Small intestine (tissue), 7 donors: Measurements from ENCODE around the gene CNOT10. TPM values are rescaled to one million over a fixed set of nuclear protein-coding genes. Genes with fewer than 3 reads are reported as not detected.

Experiments used
- DNase-seq, 2 donors: peaks; one replicate each; pipeline versions ENCODE4 v3.0.0 to v3.0.0-alpha.2; 2013
- FAIRE-seq: peaks from 2 replicates; lab custom pipeline; 2012; peaks lifted over from hg19 to GRCh38; lab: Jason Lieb, UNC
- H3K27ac ChIP-seq, 3 donors: one replicate each; pipeline ENCODE4 v1.5.1; 2013; ENCODE audit warnings: low read length in 2 of 3, mild to moderate bottlenecking in 2 of 3, control low read depth in 1 of 3, inconsistent platforms in 1 of 3, low read depth in 1 of 3, moderate library complexity in 1 of 3
- H3K27me3 ChIP-seq, 3 donors: one replicate each; pipeline ENCODE4 v1.6.1; 2013; ENCODE audit warnings: low read length in 3 of 3, inconsistent platforms in 1 of 3; ENCODE audit not compliant: control insufficient read depth in 3 of 3, insufficient read depth in 3 of 3
- H3K36me3 ChIP-seq, 3 donors: one replicate each; pipeline ENCODE4 v1.6.1; 2013; ENCODE audit warnings: low read length in 3 of 3, inconsistent platforms in 1 of 3, low read depth in 1 of 3, mild to moderate bottlenecking in 1 of 3, moderate library complexity in 1 of 3; ENCODE audit not compliant: control insufficient read depth in 3 of 3, insufficient read depth in 2 of 3
- H3K4me1 ChIP-seq, 3 donors: one replicate each; pipeline ENCODE4 v1.6.1; 2013; ENCODE audit warnings: low read length in 2 of 3, inconsistent platforms in 1 of 3, low read depth in 1 of 3, mild to moderate bottlenecking in 1 of 3, moderate library complexity in 1 of 3; ENCODE audit not compliant: control insufficient read depth in 3 of 3, insufficient read depth in 2 of 3
- H3K4me3 ChIP-seq, 3 donors: one replicate each; pipeline ENCODE4 v1.5.1; 2013; ENCODE audit warnings: low read length in 3 of 3, control low read depth in 1 of 3, inconsistent platforms in 1 of 3, low read depth in 1 of 3, mild to moderate bottlenecking in 1 of 3, moderate library complexity in 1 of 3
- H3K9me3 ChIP-seq, 2 donors: one replicate each; pipeline ENCODE4 v1.6.1; 2013; ENCODE audit warnings: low read depth in 1 of 2, low read length in 1 of 2; ENCODE audit not compliant: control insufficient read depth in 2 of 2, insufficient read depth in 1 of 2
- WGBS, 3 donors: extraction: QIAGEN DNeasy Blood & Tissue Kit; methylation state at CpG; one replicate each; pipeline ENCODE4 v1.1.7; 2013; 5-methylcytosine and 5-hydroxymethylcytosine counted together
- polyA plus RNA-seq, 4 donors: library from polyadenylated mRNA; stranded (reverse) in 3 of 4; unstranded in 1 of 4; fragments of 200-250 nt in 3 of 4; fragments of 120-200 nt in 1 of 4; gene quantifications; one replicate each; pipeline versions ENCODE4 v1.2.1 to v1.2.3, GENCODE V29; 2013
- donor health status: healthy with polysubstance abuse.
- donor health status: control.
- donor health status: control.
- donor health status: Bipolar disorder and iron deficiency.
- donor health status: healthy.

Gene CNOT10
- polyA plus RNA-seq, 4 donors: 12.7 to 35.0 (median 15.7) TPM

DNA sequence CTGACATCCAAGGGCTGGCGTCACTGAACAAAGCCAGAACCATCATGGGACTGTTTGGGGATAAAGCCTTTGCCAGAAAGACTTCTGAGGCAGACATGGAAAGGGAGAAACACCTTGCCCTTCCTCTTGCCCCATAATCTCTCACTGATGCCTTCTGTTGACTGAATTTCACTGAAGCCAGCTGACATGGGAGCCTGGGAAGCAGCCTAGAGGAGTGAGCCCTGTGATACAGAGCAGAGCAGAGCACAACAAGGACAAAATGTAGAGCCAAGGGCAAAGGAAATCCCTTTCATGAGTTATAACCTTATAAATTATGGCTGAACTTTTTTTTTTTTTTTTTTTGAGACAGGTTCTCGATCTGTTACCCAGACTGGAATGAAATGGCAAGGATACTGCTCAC is 9.8 kb upstream of the CNOT10 start:
- Histone ChIP-seq H3K9me3 (no peaks in the 10 kb centered on the region), H3K4me3 (no peak overlapping the region), H3K4me1 (no peaks in the 10 kb centered on the region), H3K36me3 (no peaks in the 10 kb centered on the region), H3K27ac (no peak overlapping the region), H3K27me3 (no peaks in the 10 kb centered on the region)
- DNase-seq (no peak), FAIRE-seq (no peak)
- 84 to 95% (median 86%) methylated on average over 2 of the region's 2 CpGs for WGBS, 3 donors

DNA sequence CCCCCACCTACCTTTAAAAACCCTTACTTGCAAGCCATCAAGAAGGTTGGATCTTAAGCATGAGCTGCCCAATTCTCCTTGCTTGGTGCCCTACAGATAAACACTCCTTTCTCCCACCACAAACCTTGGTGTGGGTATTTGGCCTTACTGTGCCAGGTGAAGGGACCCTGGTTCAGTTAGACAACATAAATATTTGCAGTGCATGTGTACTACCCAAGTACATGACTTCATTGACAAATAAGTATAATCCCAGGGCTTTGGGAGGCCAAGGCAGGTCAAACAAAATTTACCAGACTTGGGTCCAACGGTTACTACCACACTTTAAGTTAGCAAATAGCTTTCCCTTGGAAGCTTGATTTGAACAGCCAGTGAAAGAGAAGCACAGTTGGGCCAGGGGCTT is 9.3 kb upstream of the CNOT10 start:
- DNase-seq (no peak), FAIRE-seq (no peak)
- H3K27ac ChIP-seq: no peak overlapping the region
- H3K4me1 ChIP-seq: no peaks in the 10 kb centered on the region
- H3K27me3 ChIP-seq: no peaks in the 10 kb centered on the region
- 61 to 72% (median 64%) methylated on average over 1 of the region's 1 CpG for WGBS, 3 donors
- H3K4me3 ChIP-seq: no peak overlapping the region
- H3K9me3 ChIP-seq: no peaks in the 10 kb centered on the region
- H3K36me3 ChIP-seq: no peaks in the 10 kb centered on the region

- peaks cover 0 to 7% (median 2%) of the 10 kb centered on the region in 3 donors for H3K4me1 ChIP-seq
- DNase-seq: peak; percentile 32 to 64
- no peaks in the 10 kb centered on the region for H3K9me3 ChIP-seq
- no peaks in the 10 kb centered on the region for H3K36me3 ChIP-seq
- WGBS, 3 donors: 35 to 76% (median 42%) methylated on average over 4 of the region's 4 CpGs
- H3K27me3 ChIP-seq: no peaks in the 10 kb centered on the region
- FAIRE-seq: no peak
- no peak overlapping the region for H3K27ac ChIP-seq
- H3K4me3 ChIP-seq: no peak overlapping the region
Measured at GRCh38 chr3:32681811-32682210, 3.2 kb upstream of the CNOT10 start.

DNA sequence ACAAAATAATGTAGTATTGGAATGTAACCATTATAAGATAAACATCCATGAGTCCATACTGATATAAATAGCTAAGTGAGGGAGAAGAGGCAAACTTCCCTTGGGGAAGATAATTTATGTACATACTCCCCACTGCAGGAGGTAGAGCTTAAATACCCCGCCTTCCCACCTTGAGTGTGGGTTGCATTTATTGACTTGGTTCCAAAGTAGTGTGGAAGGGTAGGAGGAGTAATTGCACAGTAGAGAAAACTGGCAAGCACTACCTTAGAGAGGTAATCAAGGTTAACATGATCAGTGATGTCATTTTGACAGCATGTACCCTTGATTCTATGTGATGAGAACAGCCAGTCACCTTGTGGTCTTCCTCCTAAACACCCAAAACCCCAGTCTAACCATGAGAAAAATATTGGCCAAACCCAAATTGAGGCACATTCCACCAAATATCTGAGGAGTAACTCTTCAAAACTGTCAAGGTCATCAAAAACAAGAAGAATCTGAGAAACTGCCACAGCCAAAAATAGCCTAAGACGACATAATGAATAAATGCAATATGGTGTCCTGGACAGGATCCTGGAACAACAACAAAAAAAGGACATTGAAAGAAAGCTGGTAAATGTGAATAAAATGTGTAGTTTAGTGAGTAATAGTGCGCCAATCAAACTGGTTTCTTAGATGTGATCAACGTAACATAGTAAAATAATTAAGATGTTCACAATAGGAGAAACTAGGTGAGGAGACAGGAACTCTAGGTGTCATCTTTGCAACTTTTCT is 774 bp upstream of the CNOT10 start:
- Histone ChIP-seq H3K27ac (peak overlapping the region in 2 of 3 donors; percentile 47 to 80), H3K4me3 (peak overlapping the region; percentile 40 to 82 (median 70)), H3K27me3 (no peaks in the 10 kb centered on the region), H3K9me3 (no peaks in the 10 kb centered on the region), H3K36me3 (peaks cover 0 to 5% (median 0%) of the 10 kb centered on the region in 3 donors), H3K4me1 (peaks cover 0 to 7% (median 2%) of the 10 kb centered on the region in 3 donors)
- DNase-seq: peak in 1 of 2 donors; percentile 43
- no peak for FAIRE-seq
- 17 to 37% (median 18%) methylated on average over 4 of the region's 4 CpGs for WGBS, 3 donors

- peaks cover 0 to 9% (median 0%) of the 10 kb centered on the region in 3 donors for H3K36me3 ChIP-seq
- H3K4me3 ChIP-seq: peak overlapping the region; percentile 70 to 82 (median 78)
- H3K9me3 ChIP-seq: no peaks in the 10 kb centered on the region
- 3 to 6% (median 4%) methylated on average over 26 of the region's 26 CpGs for WGBS, 3 donors
- no peaks in the 10 kb centered on the region for H3K27me3 ChIP-seq
- DNase-seq: no peak
- H3K4me1 ChIP-seq: peaks cover 0 to 7% (median 2%) of the 10 kb centered on the region in 3 donors
- FAIRE-seq: no peak
- peak overlapping the region in 2 of 3 donors; percentile 78 to 88 for H3K27ac ChIP-seq
Measured at GRCh38 chr3:32685543-32686185, 676 bp downstream of the CNOT10 start.

DNA sequence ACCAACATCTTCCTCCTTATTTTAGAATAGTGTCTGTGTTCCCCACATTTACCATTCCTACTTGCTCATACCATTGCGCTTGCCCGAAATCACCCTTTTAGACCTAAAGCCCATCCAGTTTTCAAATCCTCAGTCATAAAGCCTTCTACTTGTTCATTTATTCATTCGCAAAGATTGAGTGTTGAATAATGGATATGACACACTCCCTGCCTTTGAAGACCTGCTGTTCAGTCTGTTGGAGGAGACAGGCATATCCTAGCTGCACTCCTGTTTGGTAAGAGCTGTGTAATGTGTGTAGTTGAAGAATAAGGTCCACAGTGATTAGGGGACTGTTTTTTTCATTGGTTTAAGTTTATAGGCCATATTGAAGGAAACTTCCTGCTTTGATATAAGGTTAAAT is 1.7 kb downstream of the CNOT10 start:
- 93 to 100% (median 94%) methylated on average over 3 of the region's 3 CpGs for WGBS, 3 donors
- Histone ChIP-seq H3K4me1 (peaks cover 0 to 7% (median 2%) of the 10 kb centered on the region in 3 donors), H3K36me3 (peaks cover 0 to 13% (median 0%) of the 10 kb centered on the region in 3 donors), H3K27me3 (no peaks in the 10 kb centered on the region), H3K27ac (no peak overlapping the region), H3K4me3 (no peak overlapping the region), H3K9me3 (no peaks in the 10 kb centered on the region)
- DNase-seq: no peak
- FAIRE-seq: no peak

GRCh38 chr3:32691847-32692246 is 6.9 kb downstream of the CNOT10 start:
- Histone ChIP-seq H3K9me3 (no peaks in the 10 kb centered on the region), H3K27me3 (no peaks in the 10 kb centered on the region), H3K4me1 (no peaks in the 10 kb centered on the region), H3K4me3 (no peak overlapping the region), H3K36me3 (peaks cover 0 to 32% (median 0%) of the 10 kb centered on the region in 3 donors), H3K27ac (no peak overlapping the region)
- 95 to 100% (median 96%) methylated on average over 4 of the region's 4 CpGs for WGBS, 3 donors
- DNase-seq (no peak), FAIRE-seq (no peak)

- Histone ChIP-seq H3K4me1 (no peaks in the 10 kb centered on the region), H3K4me3 (no peak overlapping the region), H3K9me3 (no peaks in the 10 kb centered on the region), H3K27ac (no peak overlapping the region), H3K36me3 (peaks cover 0 to 27% (median 0%) of the 10 kb centered on the region in 3 donors), H3K27me3 (no peaks in the 10 kb centered on the region)
- DNase-seq (no peak), FAIRE-seq (no peak)
- WGBS, 3 donors: 96 to 97% (median 96%) methylated on average over 3 of the region's 3 CpGs
Measured at GRCh38 chr3:32696523-32696922, 11.5 kb downstream of the CNOT10 start.
